ENCODE measurements around the gene LRRN4CL. TPM values are rescaled to one million over a fixed set of nuclear protein-coding genes. Genes with fewer than 3 reads are reported as not detected.

The LRRN4CL gene
- total and polyA plus RNA-seq, 2 of the 8 experiments (the other 6 are each of a cell fraction or from before 2014, with no cell fraction given), result 0.05 to 0.26 TPM

GRCh38 chr11:62712276-62712812, 23.0 kb upstream of the LRRN4CL start:
- H3K9me3 ChIP-seq (ENCODE audit: insufficient read depth in 2 of 2, low read depth in 1 of 2, low read length in 1 of 2), result no peaks in the 10 kb centered on the region
- FAIRE-seq (no peak), DNase-seq (ENCODE audit: low read depth in 1 of 2, low spot score in 2 of 2) (no peak)
- no peak overlapping the region for H2BK12ac ChIP-seq (ENCODE audit: low read depth, low read length)
- ChIA-PET POLR2A (ENCODE audit: partially characterized antibody) (interaction anchor here (1.0 to 61.4 kb wide), 5 partner anchors 11 to 58 kb away, joined by 3 to 2041 read pairs (median 5); partner anchors contain the start of genes C11orf98, CSKMT, GANAB and HNRNPUL2), CTCF (ENCODE audit: partially characterized antibody) (interaction anchor here (0.6 to 4.0 kb wide), 3 partner anchors 11 to 57 kb away, joined by 3 to 26 read pairs (median 4); partner anchors contain the start of gene TAF6L)
- H3K4me3 ChIP-seq (ENCODE audit: extremely low read depth in 1 of 4, insufficient read depth in 2 of 4, low read depth in 3 of 4, low read length in 4 of 4), result no peak overlapping the region
- H2BK15ac ChIP-seq (ENCODE audit: low read length), result no peak overlapping the region
- H3K27ac ChIP-seq (ENCODE audit: low read depth, low read length), result no peak overlapping the region
- H4K91ac ChIP-seq (replicated peaks; ENCODE audit: insufficient read length, low read length), result no peak overlapping the region
- no peak overlapping the region for H3K4me2 ChIP-seq (ENCODE audit: insufficient read depth in 1 of 2, low read depth in 2 of 2, low read length in 2 of 2)
- H2AK5ac ChIP-seq (ENCODE audit: low read depth, low read length), result no peak overlapping the region
- H3K36me3 ChIP-seq (ENCODE audit: control insufficient read depth in 2 of 4, insufficient read depth in 4 of 4, low read length in 3 of 4), result peaks cover 26 to 67% (median 46%) of the 10 kb centered on the region in 4 experiments
- H3K56ac ChIP-seq (replicated peaks; ENCODE audit: insufficient read length, low read depth, low read length), result no peak overlapping the region
- no peak overlapping the region for H3K14ac ChIP-seq (ENCODE audit: insufficient read length)
- H3K79me2 ChIP-seq (ENCODE audit: control insufficient read depth in 1 of 2, insufficient read depth in 2 of 2, low read length in 2 of 2), result peaks cover 0 to 11% of the 10 kb centered on the region in 2 experiments; a peak in 2 of 4 replicates
- peaks cover 8% of the 10 kb centered on the region for H3K23me2 ChIP-seq (ENCODE audit: low read depth, low read length)
- H4K20me1 ChIP-seq (replicated peaks in 1 of 2; ENCODE audit: control insufficient read depth in 1 of 2, insufficient read depth in 2 of 2, low read length in 2 of 2), result peaks cover 0 to 3% of the 10 kb centered on the region in 2 experiments
- no peak overlapping the region for H4K8ac ChIP-seq (ENCODE audit: extremely low read depth, insufficient read depth, low read length)
- H4K5ac ChIP-seq (ENCODE audit: insufficient read length, low read depth, low read length), result no peak overlapping the region
- no peak overlapping the region for H3K23ac ChIP-seq (ENCODE audit: insufficient read length)
- H3K79me1 ChIP-seq (ENCODE audit: low read depth, low read length), result no peaks in the 10 kb centered on the region; the same call in 1 of the 2 replicates
- no peak overlapping the region for H3K18ac ChIP-seq (ENCODE audit: extremely low read depth, low read length)
- H3K27me3 ChIP-seq (replicated peaks in 1 of 4; ENCODE audit: control insufficient read depth in 3 of 4, extremely low read depth in 1 of 4, insufficient read depth in 3 of 4, low read length in 3 of 4), result no peaks in the 10 kb centered on the region; a peak in 1 of 7 replicates
- no peak overlapping the region for H2BK20ac ChIP-seq (ENCODE audit: low read length)
- WGBS, 2 experiments (ENCODE audit: extremely low coverage in 1 of 2, insufficient coverage in 1 of 2, insufficient read length in 1 of 2, insufficient replicate concordance in 2 of 2, low coverage in 1 of 2, low lambda C conversion rate in 2 of 2, missing lambda C conversion rate in 1 of 2), result 92% methylated on average over 6 of the region's 6 CpGs; no CpG with 5 or more reads in 1 of the 2 experiments
- TF ChIP-seq BCL11A (IDR thresholded peaks at IDR 0.05; ENCODE audit: low read depth in 2 of 2, low read length in 2 of 2) (no peak), HDAC2 (IDR thresholded peaks at IDR 0.05; ENCODE audit: borderline replicate concordance in 1 of 2, low read depth in 2 of 2, low read length in 2 of 2) (no peak), SP1 (IDR thresholded peaks at IDR 0.05; ENCODE audit: low read depth, low read length) (no peak), SAP30 (IDR thresholded peaks at IDR 0.05; ENCODE audit: insufficient read depth, insufficient replicate concordance, low read length) (no peak), GABPA (IDR thresholded peaks at IDR 0.05; ENCODE audit: borderline replicate concordance, insufficient read depth, low read length) (no peak), CBX8 (IDR thresholded peaks at IDR 0.05; ENCODE audit: borderline replicate concordance, low read depth, low read length) (no peak), CHD2 (IDR thresholded peaks at IDR 0.05; ENCODE audit: low read length) (no peak), CREB1 (IDR thresholded peaks at IDR 0.05) (no peak), NRF1 (IDR thresholded peaks at IDR 0.05; ENCODE audit: low read depth, low read length) (no peak), JUN (IDR thresholded peaks at IDR 0.05; ENCODE audit: low read depth, low read length) (no peak), CEBPB (IDR thresholded peaks at IDR 0.05; ENCODE audit: low read depth, low read length) (no peak), JUND (IDR thresholded peaks at IDR 0.05; ENCODE audit: low read length) (no peak)
- H3K4me1 ChIP-seq (replicated peaks in 1 of 4; ENCODE audit: control insufficient read depth in 3 of 4, insufficient read depth in 4 of 4, low read length in 3 of 4), result peaks cover 7 to 36% (median 16%) of the 10 kb centered on the region in 4 experiments
- no peak overlapping the region for H3K9ac ChIP-seq (replicated peaks in 1 of 4; ENCODE audit: extremely low read depth in 1 of 4, low read depth in 3 of 4, low read length in 3 of 4)
- no peak overlapping the region for H2AFZ ChIP-seq (ENCODE audit: low read length)
- H2BK5ac ChIP-seq (ENCODE audit: low read depth, low read length), result no peak overlapping the region
- no peak overlapping the region for H2BK120ac ChIP-seq (replicated peaks; ENCODE audit: low read depth, low read length)
- H3K4ac ChIP-seq (replicated peaks; ENCODE audit: insufficient read length, low read depth, low read length), result no peak overlapping the region

Measured in H1 (cell line).